ENCODE results near the gene CDKN1A.

The CDKN1A gene

GRCh38 chr6:36634317-36635108, 44.0 kb upstream of the CDKN1A start:
- Histone ChIP-seq H3K27me3 (no peaks in the 10 kb centered on the region), H3K4me1 (ENCODE audit: control insufficient read depth in 1 of 2, insufficient read depth in 1 of 2, low read depth in 1 of 2, low read length in 1 of 2) (peaks cover 0 to under 1% of the 10 kb centered on the region in 2 experiments), H3K27ac (no peak overlapping the region), H3K36me3 (no peaks in the 10 kb centered on the region), H3K4me3 (ENCODE audit: low read depth in 1 of 2, low read length in 1 of 2) (no peak overlapping the region), H3K9me3 (no peaks in the 10 kb centered on the region)
- TF ChIP-seq CTCF (IDR thresholded peaks at IDR 0.05) = no peak

GRCh38 chr6:36636283-36636682, 42.2 kb upstream of the CDKN1A start:
- TF ChIP-seq CTCF (IDR thresholded peaks at IDR 0.05) = no peak

GRCh38 chr6:36636687-36637418, 41.7 kb upstream of the CDKN1A start:
- Histone ChIP-seq H3K9me3 (no peaks in the 10 kb centered on the region), H3K36me3 (no peaks in the 10 kb centered on the region), H3K27ac (no peak overlapping the region), H3K4me1 (ENCODE audit: control insufficient read depth in 1 of 2, insufficient read depth in 1 of 2, low read depth in 1 of 2, low read length in 1 of 2) (no peaks in the 10 kb centered on the region), H3K27me3 (no peaks in the 10 kb centered on the region), H3K4me3 (ENCODE audit: low read depth in 1 of 2, low read length in 1 of 2) (no peak overlapping the region)
- TF ChIP-seq CTCF (IDR thresholded peaks at IDR 0.05) = no peak

More at GRCh38 chr6:36636283-36636682, 42.2 kb upstream of the CDKN1A start:
- Histone ChIP-seq H3K9me3 (no peaks in the 10 kb centered on the region), H3K36me3 (no peaks in the 10 kb centered on the region), H3K4me3 (ENCODE audit: low read depth in 1 of 2, low read length in 1 of 2) (no peak overlapping the region), H3K27ac (no peak overlapping the region), H3K27me3 (no peaks in the 10 kb centered on the region), H3K4me1 (ENCODE audit: control insufficient read depth in 1 of 2, insufficient read depth in 1 of 2, low read depth in 1 of 2, low read length in 1 of 2) (no peaks in the 10 kb centered on the region)

GRCh38 chr6:36638579-36638978, 39.9 kb upstream of the CDKN1A start:
- Histone ChIP-seq H3K4me1 (ENCODE audit: control insufficient read depth in 1 of 2, insufficient read depth in 1 of 2, low read depth in 1 of 2, low read length in 1 of 2) (no peaks in the 10 kb centered on the region), H3K27me3 (no peaks in the 10 kb centered on the region), H3K36me3 (no peaks in the 10 kb centered on the region), H3K9me3 (no peaks in the 10 kb centered on the region), H3K4me3 (ENCODE audit: low read depth in 1 of 2, low read length in 1 of 2) (no peak overlapping the region), H3K27ac (no peak overlapping the region)
- TF ChIP-seq CTCF (IDR thresholded peaks at IDR 0.05) = no peak

- Histone ChIP-seq H3K4me3 (ENCODE audit: low read depth in 1 of 2, low read length in 1 of 2) (no peak overlapping the region), H3K27me3 (no peaks in the 10 kb centered on the region), H3K36me3 (no peaks in the 10 kb centered on the region), H3K9me3 (no peaks in the 10 kb centered on the region), H3K4me1 (ENCODE audit: control insufficient read depth in 1 of 2, insufficient read depth in 1 of 2, low read depth in 1 of 2, low read length in 1 of 2) (no peaks in the 10 kb centered on the region), H3K27ac (no peak overlapping the region)
- TF ChIP-seq CTCF (IDR thresholded peaks at IDR 0.05) = no peak
These were observed 39.2 kb upstream of the CDKN1A start for GRCh38 chr6:36639171-36639808.
